Heart left ventricle (tissue), 16 donors: ENCODE results near the gene SPRR2G. TPM values are rescaled to one million over a fixed set of nuclear protein-coding genes. Genes with fewer than 3 reads are reported as not detected.
"Not testable (repeated sequence)": the region's sequence is repeated elsewhere in the genome, so short reads cannot be mapped to it uniquely, and the experiment has no call there.

ENCODE experiments used
- ATAC-seq, 4 donors: fragments of 200-7000 bp; cut with Tn5 transposase; one replicate each; pipeline ENCODE4 v1.9.1; 2020 to 2022; ENCODE audit warnings: moderate library complexity in 4 of 4, mild to moderate bottlenecking in 3 of 4, moderate number of reproducible peaks in 1 of 4
- DNase-seq, 5 donors: peaks; one replicate each; pipeline ENCODE4 v3.0.0-alpha.2; 2020
- H3K27ac ChIP-seq, 12 donors: fragments of 200-600 bp; sonication (generic) in 4 of 12; one replicate each; pipeline versions ENCODE4 v1.5.0 to v1.8.0; 2016 to 2022; ENCODE audit warnings: mild to moderate bottlenecking in 2 of 12
- H3K27me3 ChIP-seq, 9 donors: fragments of 200-600 bp; sonication (generic) in 2 of 9; one replicate each; pipeline versions ENCODE4 v1.5.1 to v1.8.0; 2016 to 2022; ENCODE audit warnings: mild to moderate bottlenecking in 3 of 9
- H3K36me3 ChIP-seq, 9 donors: fragments of 200-600 bp; sonication (generic) in 2 of 9; one replicate each; pipeline versions ENCODE4 v1.5.0 to v1.8.0; 2018 to 2022; ENCODE audit warnings: mild to moderate bottlenecking in 2 of 9
- H3K4me1 ChIP-seq, 12 donors: fragments of 200-600 bp; sonication (generic) in 4 of 12; one replicate each; pipeline versions ENCODE4 v1.5.0 to v1.8.0; 2016 to 2022; ENCODE audit warnings: mild to moderate bottlenecking in 3 of 12
- H3K4me3 ChIP-seq, 12 donors: fragments of 200-600 bp; sonication (generic) in 4 of 12; one replicate each; pipeline versions ENCODE4 v1.5.0 to v1.8.0; 2017 to 2022; ENCODE audit warnings: mild to moderate bottlenecking in 9 of 12, moderate library complexity in 4 of 12
- H3K9me3 ChIP-seq, 12 donors: fragments of 200-600 bp; sonication (generic) in 4 of 12; one replicate each; pipeline versions ENCODE4 v1.5.0 to v1.8.0; 2016 to 2022; ENCODE audit warnings: mild to moderate bottlenecking in 1 of 12
- CTCF ChIP-seq, 12 donors: fragments of 200-600 bp; sonication (generic) in 4 of 12; IDR thresholded peaks; one replicate each; pipeline versions ENCODE4 v1.5.0 to v1.8.0; 2018 to 2022; ENCODE audit warnings: antibody characterized with exemption in 12 of 12, mild to moderate bottlenecking in 5 of 12
- POLR2A ChIP-seq, 2 donors: fragments of 450-650 bp; IDR thresholded peaks; one replicate each; pipeline ENCODE4 v1.6.1; 2017; ENCODE audit warnings: antibody characterized with exemption in 2 of 2, mild to moderate bottlenecking in 2 of 2, moderate library complexity in 2 of 2
- WGBS, 4 donors: extraction: QIAGEN DNeasy Blood & Tissue Kit in 2 of 4; methylation state at CpG; one replicate each; pipeline versions ENCODE4 v1.1.5 to v1.1.7; 2013 to 2018; 5-methylcytosine and 5-hydroxymethylcytosine counted together
- intact Hi-C, 10 donors: fragments of 100-400 bp; cut with DNase I; formaldehyde crosslinking; loops; one replicate each; pipeline versions ENCODE4 v1.11.1 to v1.14.2; 2022
- polyA plus RNA-seq, 2 donors: library from polyadenylated mRNA; stranded (reverse); fragments of 200-250 nt; gene quantifications; one replicate each; pipeline ENCODE4 v1.2.3, GENCODE V29; 2013
- total RNA-seq, 9 donors: library from RNA; depleted of rRNA in 2 of 9; stranded (reverse); fragments of >200 nt in 2 of 9; fragmentation: NEBNext Ultra II Directional in 3 of 9; extraction: Animal tissue kit (Norgen Biotek cat#: 25700) in 3 of 9; gene quantifications; one replicate each; pipeline versions ENCODE4 v1.1.0 to v1.2.4, GENCODE V29; 2016 to 2023
- donor health status: ischemic (EF 13 %, LVEDD 7.1; RV severe dilation, severe dysfunction).
- donor health status: healthy with polysubstance abuse.
- donor health status: DM: no; HTN: yes; CAD: no.
- donor health status: DM: no; HTN: no; CAD: no.
- donor health status: ischemic (EF 25% LVEDD 6.9; RV normal size, moderate dysfunction).
- donor health status: ischemic (EF 25% LVEDD 5.7; RV mildly dilated, moderate dysfunction).
- donor health status: healthy.
- donor health status: DM: yes; HTN: yes; CAD: no.
- donor health status: ischemic (EF 35%, LVEDD 5.7; RV mildly dilated, moderate dysfunction).
- donor health status: nonischemic (EF 11% LVEDD 7.7; RV severe dilation, severe dysfunction).
- donor health status: DM: yes; HTN: yes; CAD: no.
- donor health status: PGD.
- donor health status: ischemic (EF 29% LVEDD 5.4; RV normal size, mild dysfunction).
- donor health status: nonischemic (EF 23%, LVEDD 6.1; RV moderate dilation, normal function).

SPRR2G gene
- total and polyA plus RNA-seq, 11 donors = not detected

GRCh38 chr1:153190373-153190772 lies 39.7 kb upstream of the SPRR2G start:
- DNase-seq = no peak
- Histone ChIP-seq H3K36me3 (no peaks in the 10 kb centered on the region), H3K27me3 (peaks cover 0 to 40% (median 4%) of the 10 kb centered on the region in 9 donors), H3K9me3 (peaks cover 0 to 14% (median 0%) of the 10 kb centered on the region in 12 donors), H3K27ac (no peak overlapping the region), H3K4me1 (no peaks in the 10 kb centered on the region), H3K4me3 (no peak overlapping the region)
- WGBS, 4 donors = 7 to 13% (median 13%) methylated on average over 3 of the region's 3 CpGs
- TF ChIP-seq POLR2A (IDR thresholded peaks at IDR 0.05) (no peak), CTCF (IDR thresholded peaks at IDR 0.05) (no peak)
- ATAC-seq = no peak
- intact Hi-C loops = no loop called here

GRCh38 chr1:153188301-153188700 lies 37.6 kb upstream of the SPRR2G start:
- DNase-seq, ATAC-seq: not testable (repeated sequence)

GRCh38 chr1:153180556-153180955 lies 29.9 kb upstream of the SPRR2G start:
- 69 to 77% (median 73%) methylated on average over 4 of the region's 4 CpGs for WGBS, 4 donors
- no peaks in the 10 kb centered on the region for H3K27me3 ChIP-seq
- H3K4me1 ChIP-seq = no peaks in the 10 kb centered on the region
- DNase-seq = no peak
- TF ChIP-seq CTCF (IDR thresholded peaks at IDR 0.05) = no peak
- no peak for TF ChIP-seq POLR2A (IDR thresholded peaks at IDR 0.05)
- H3K9me3 ChIP-seq = peaks cover 0 to 12% (median under 1%) of the 10 kb centered on the region in 12 donors
- ATAC-seq = no peak
- H3K27ac ChIP-seq = no peak overlapping the region
- H3K36me3 ChIP-seq = no peaks in the 10 kb centered on the region
- no peak overlapping the region for H3K4me3 ChIP-seq
- intact Hi-C loops = no loop called here

More at GRCh38 chr1:153188301-153188700, 37.6 kb upstream of the SPRR2G start:
- H3K36me3 ChIP-seq, H3K27ac ChIP-seq, H3K4me3 ChIP-seq, intact Hi-C loops, H3K4me1 ChIP-seq: not testable (repeated sequence)
- peaks cover 0 to 36% (median 4%) of the 10 kb centered on the region in 9 donors for H3K27me3 ChIP-seq
- WGBS, 4 donors = 74 to 81% (median 77%) methylated on average over 4 of the region's 4 CpGs
- peaks cover 0 to 21% (median 2%) of the 10 kb centered on the region in 12 donors for H3K9me3 ChIP-seq

- intact Hi-C loops = no loop called here
- no peak for ATAC-seq
- DNase-seq = no peak
- Histone ChIP-seq H3K27ac (no peak overlapping the region), H3K4me3 (no peak overlapping the region), H3K27me3 (no peaks in the 10 kb centered on the region), H3K9me3 (peaks cover 0 to 10% (median 0%) of the 10 kb centered on the region in 12 donors), H3K36me3 (no peaks in the 10 kb centered on the region), H3K4me1 (no peaks in the 10 kb centered on the region)
- no peak for TF ChIP-seq CTCF (IDR thresholded peaks at IDR 0.05)
- no peak for TF ChIP-seq POLR2A (IDR thresholded peaks at IDR 0.05)
These were observed 28.2 kb upstream of the SPRR2G start for GRCh38 chr1:153178922-153179321.

GRCh38 chr1:153174624-153175023 lies 23.9 kb upstream of the SPRR2G start:
- ATAC-seq (no peak), DNase-seq (no peak)
- intact Hi-C loops = no loop called here
- Histone ChIP-seq H3K4me3 (no peak overlapping the region), H3K27ac (no peak overlapping the region), H3K27me3 (no peaks in the 10 kb centered on the region), H3K4me1 (no peaks in the 10 kb centered on the region), H3K36me3 (no peaks in the 10 kb centered on the region), H3K9me3 (peaks cover 0 to 3% (median 0%) of the 10 kb centered on the region in 12 donors)
- TF ChIP-seq POLR2A (IDR thresholded peaks at IDR 0.05) (no peak), CTCF (IDR thresholded peaks at IDR 0.05) (no peak)
